ENCODE measurements around the gene CISD1.

The CISD1 gene

DNA sequence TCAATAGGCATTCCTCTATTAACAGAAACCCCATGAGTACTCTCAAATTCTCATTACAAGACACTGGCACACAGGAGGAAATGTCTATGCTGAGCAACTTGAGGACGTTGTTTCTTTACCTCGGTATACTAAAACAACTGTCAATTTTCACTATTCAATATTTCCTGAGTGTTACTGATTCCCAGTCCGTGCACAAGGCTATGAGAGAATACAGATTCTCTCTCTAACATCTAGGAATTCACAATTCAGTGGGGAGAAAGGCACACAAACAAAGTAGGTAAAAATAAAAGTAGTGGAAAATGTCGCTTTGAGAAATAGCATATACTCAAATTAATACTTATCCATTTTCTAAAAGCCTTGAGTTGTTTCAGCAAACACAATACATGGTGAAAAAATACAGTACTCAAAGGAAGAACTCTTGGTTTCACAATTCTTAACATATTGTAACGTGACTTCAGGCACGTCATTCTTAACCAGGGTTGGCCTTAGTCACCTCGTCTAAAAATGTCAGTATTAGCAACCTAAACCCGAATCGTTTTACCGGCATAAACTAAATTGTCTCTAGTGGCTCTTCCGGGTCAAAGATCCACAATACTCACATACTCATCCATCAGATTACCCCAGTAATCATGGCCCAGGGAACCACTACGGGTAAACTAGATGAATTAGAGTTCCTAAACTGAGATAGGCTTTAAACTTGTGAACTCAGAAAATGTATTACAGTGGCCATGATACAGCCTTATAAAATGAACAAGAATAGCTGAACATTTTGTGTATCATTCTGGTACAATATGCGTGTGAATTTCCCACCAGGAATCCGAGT, 2.7 kb upstream of the CISD1 start:
- DNase-seq (ENCODE audit: low spot score) = peak; percentile 64

DNA sequence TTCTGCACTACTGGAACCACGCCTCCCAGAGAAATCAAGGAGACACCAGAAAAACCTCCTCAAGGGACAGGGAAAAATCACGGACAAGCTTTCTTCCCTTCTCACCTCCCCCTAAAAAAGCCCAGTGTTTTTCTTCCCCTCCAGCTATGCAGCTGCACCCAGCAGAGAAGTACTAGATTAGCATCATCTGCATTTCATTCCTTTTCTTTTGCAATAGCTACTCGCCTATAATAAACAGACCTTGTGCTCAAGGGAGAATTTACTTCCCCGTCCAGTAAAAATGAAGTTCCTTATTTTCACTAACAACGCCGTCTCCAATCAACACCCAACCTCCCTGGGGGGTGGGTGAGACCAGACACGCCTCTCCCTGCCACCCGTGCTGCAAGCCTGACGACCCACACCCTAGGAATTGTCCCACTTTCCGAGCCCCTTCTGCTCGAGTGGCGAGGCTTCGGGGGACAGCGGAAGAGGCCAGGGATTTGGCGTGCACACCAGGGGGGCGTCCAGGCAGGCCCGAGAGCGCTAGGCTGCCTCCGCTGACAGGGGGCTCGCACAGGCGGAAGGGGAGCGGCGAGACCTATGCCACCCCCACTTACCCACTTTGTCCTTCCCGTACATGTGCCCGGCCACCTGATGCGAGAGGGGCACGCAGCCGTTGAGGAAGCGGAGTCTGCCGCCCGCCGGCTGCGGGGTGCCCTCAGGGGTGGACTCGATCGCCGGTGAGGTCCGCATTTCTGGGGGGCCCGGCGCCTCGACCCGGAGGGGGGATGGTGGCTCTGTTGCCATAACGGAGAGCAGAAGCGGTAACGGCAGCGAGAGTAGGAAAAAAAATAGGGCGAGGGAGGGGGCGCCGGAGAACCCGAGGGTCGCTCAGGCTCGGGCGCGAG, 1.9 kb upstream of the CISD1 start:
- peak; percentile 29 for DNase-seq (ENCODE audit: low spot score)

DNA sequence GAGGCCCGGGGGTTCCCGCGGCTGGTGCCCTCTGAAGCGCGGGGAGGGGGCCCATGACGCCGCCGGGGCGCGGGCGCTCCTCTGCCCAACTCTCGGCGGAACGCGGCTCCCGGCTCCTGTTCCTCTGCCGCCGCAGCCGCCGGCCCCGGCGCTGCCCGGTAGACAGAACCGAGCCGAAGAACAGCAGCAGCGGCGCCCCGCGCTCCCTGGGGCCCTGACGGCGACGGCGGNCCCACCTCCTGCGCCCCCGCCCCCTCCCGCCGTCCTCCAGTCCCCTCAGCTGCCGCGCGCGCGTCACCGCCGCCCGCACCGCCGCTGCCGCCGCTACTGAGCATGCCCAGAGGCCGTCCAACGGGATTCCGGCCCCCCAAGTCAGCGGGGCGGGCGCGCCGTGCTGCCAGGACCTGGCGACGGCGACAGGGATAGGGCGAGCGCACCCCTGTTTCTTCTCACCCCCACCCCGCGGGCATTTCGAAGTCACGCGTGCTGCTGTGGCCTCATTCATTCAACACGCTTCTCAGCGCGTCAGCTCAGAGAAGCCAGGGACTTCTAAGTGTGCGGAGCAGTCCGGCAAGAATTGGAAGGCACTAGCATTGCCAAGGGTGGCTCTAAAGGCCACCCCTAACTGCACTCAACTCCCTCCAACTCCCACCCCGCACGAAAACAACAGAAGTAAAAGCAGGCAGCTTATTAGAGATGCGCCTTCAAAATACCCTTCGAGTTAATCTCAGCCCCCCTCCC, 1.1 kb upstream of the CISD1 start, which contains the start of gene IPMK:
Gene IPMK, minus strand, starts transcription at position 182 of the 741 bp plus-strand sequence. CDS start 283 bp downstream, outside the sequence.
- peak; percentile 75 for DNase-seq (ENCODE audit: low spot score)

DNA sequence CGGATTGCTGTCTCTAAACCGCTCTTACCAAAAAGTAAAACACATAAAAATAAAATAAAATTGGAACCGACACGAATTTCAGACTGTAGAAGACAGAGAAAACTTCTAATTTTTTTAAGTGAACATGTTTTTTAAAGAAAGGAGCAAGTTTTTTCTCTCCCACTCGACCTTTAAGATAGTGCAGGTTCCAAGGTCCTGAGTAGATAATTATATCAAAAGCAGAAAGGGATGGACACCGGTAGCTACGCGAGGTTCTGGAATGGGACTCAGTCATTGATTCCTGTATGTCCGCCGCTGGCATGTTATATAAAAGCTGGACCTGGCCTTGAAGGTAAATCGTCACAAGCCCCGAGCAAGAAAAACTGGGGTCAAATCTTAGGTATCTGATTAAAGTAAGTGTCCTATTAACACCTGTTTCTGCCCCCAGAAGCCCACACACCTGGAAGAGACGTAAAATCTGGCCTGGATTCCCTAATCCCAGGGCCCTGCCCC, 462 bp upstream of the CISD1 start:
- DNase-seq (ENCODE audit: low spot score) = no peak

DNA sequence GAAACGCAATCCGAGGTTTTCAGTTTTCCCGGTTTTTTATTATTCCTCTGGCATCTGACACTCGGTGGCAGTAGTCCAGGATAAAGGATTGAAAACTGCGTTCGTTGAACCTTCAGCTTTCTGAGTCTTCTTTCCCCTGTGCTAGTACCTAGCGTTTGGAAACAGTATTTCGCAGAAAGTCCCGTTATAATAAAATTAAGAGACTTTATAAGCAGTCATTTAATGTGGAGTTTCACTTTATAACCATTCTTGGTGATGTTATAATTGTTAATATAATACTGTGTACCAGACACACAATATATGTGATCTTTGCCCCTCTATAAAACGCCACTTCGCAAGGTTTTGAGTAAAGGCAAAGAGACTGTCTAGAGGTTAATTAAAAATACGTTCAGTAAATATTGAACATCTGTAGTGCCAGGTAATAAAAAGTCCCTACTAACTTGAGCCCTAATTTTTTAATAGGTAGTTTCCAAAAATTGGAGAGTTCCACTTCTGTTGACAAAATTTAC, 874 bp downstream of the CISD1 start:
- no peak for DNase-seq (ENCODE audit: low spot score)

DNA sequence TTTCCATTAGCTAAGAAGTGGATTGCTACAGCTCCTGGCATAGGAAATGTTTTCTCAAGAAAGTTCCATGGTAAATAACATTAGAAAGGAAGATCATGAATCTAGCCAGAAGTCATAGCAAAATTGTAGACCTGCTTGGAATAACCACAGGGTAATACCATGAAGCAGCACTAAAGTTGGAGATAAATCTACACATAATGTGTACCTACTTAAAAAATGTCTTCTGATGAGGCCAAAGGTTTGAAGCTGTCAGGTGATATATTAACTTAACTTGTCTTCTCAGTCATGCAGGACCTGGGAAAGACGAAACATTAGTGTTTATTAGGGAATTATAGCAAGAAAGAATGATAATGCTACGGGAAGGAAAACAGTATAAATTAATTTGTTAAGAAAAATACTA, 6.3 kb downstream of the CISD1 start:
- DNase-seq (ENCODE audit: low spot score) = no peak

DNA sequence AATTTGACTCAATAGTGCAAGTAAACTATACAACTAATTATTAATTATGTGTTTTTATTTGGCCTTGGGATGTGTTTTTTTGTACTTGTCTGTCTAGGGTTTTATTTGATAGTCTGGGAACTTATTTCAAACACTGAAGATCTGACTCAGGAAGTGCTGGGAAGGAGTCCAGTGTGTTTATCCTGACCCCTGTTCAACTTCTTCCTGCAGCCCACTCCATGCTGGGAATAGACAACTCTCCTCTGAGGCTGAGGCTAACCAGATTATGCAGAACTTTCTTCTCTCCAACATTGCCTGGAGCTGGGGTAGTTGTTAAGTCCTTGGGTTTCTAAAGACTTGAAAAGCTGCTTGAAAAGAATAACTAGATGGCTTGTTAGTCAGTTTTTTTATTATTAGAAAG, 6.9 kb downstream of the CISD1 start:
- DNase-seq (ENCODE audit: low spot score) = no peak

DNA sequence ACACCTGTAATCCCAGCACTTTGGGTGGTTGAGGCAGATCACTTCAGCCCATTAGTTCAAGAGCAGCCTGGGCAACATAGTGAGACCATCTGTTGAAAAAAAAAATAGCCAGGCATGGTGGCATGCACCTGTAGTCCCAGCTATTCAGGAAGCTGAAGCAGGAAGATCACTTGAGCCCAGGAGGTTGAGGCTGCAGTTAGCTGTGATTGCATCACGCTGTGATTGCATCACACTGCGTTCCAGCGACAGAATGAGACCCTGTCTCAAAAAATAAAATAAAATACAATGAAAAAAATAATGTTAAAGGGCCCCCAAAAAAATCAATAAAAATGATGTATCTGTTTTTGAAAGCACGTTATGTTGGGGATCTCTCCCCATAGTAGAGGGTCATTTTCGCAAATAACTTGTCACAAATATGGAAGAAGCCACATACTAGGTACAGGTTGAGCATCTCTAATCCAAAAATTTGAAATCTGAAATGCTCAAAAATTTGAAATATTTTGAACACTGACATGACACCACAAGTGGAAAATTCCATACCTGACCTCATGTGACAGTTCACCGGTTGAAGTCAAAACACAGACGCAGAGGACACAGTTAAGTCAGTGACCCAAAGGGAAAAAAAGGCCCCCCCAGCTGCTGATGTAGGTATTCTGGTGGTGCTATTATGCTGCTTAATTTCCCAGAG, 9.5 kb downstream of the CISD1 start:
- no peak for DNase-seq (ENCODE audit: low spot score)

DNA sequence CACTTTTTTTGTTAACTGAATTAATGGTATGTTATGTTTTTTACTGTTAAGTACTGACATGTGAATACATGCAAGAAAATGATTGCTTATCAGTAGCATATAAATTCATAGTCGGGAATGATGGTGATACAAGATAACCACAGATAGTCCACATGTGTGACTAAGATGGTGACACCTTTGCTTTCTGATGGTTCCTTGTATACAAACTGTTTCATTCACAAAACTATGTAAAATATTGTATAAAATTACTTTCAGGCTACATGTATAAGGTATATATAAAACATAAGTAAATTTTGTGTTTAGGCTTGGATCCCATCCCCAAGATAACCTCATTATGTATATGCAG, 10.0 kb downstream of the CISD1 start:
- DNase-seq (ENCODE audit: low spot score) = no peak

DNA sequence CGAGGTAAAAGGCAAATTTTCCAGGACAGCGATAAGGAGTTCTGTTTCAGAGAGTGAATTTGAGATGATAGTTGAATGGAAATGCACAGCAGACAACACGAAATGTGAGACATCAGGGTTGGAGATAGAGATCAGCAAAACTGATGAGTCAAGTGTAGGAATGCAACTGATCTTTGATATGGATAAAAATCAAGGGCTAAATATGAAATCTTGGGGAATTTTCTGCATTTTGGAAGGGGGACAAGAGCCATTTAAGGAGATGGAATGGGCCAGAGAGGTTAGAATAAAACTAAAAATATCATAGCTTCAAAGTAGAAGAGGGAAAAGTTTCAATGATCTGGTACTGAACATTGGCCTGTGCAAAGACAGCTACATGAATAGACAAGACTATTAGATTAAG, 11.5 kb downstream of the CISD1 start:
- DNase-seq (ENCODE audit: low spot score) = no peak

DNA sequence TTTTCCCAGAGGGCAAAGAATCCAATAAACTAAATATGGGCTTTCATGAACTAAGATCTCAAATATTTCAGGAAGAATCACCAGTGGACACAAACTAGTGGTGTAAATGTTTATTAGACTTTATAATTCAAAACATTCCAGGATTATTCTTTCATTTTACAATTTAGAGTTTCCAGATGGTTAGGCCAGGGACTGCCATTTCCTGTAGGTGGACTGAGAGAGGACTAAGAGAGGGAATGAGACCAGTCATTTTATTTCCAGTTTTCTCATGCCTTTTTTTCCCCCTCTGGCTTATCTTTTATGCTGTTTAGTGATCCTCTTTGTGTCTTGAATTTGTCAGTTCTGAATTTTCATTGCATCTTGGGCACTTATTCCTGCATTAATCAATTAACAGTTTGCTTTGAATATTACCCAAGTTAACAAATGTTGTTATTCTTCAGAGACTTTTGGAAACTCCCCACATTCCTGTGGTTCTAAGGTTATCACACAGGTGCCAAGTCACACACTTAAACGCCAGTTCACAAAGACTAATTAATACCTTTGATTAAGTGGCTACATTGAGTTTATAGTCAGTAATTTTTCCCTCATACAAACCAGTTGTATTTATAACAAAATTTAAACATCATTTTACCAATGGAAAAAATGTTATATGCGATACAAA, 12.3 kb downstream of the CISD1 start:
- no peak for DNase-seq (ENCODE audit: low spot score)

DNA sequence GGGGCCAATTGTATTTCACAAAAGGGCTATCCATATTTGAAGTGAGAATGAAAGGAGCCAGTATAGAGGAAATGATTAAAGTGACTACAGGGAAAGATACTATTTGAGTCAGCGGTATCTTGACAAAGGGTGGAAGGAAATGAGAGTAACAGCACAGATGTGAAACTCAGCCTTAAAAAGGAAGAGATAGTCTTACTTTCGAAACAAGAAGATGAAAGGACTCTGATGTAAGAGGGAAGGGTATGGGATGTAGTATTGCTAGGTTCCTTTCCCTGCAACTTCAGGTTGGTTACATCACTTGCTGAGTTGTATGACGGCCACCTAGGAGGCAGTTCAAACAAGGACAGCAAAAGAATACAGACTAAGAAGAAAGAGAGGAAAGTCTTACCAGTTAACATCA, 13.7 kb downstream of the CISD1 start:
- DNase-seq (ENCODE audit: low spot score) = peak; percentile 87

DNA sequence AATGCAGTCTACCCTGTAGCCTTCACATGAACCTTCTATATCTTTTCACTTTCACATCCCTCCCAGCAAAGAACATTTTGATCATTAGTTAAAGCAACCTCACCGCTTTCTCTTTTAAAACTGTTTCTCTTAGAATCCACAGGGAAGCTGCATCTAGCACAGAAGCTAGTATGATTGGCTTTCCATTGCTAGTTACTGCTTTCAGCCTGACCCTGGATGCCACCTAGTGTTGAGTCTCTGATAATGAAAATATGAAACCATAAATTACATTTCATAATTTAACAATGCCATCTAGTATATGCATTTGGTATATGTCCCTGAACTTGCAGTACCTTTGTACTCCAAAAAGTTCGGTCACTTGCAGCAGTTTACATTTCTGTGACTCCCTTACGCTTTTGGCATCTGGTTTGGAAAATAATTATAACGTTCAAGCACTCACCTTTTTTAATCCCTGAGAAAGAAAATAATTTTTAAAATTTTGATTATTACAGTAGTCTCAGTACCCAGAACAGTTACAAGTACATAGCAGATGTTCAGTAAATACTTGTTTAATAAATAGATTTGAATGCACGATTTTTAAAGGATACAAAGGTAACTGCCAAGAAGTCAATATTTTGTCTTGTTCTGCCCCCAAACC, 22.7 kb downstream of the CISD1 start:
- peak; percentile 77 for DNase-seq (ENCODE audit: low spot score)

DNA sequence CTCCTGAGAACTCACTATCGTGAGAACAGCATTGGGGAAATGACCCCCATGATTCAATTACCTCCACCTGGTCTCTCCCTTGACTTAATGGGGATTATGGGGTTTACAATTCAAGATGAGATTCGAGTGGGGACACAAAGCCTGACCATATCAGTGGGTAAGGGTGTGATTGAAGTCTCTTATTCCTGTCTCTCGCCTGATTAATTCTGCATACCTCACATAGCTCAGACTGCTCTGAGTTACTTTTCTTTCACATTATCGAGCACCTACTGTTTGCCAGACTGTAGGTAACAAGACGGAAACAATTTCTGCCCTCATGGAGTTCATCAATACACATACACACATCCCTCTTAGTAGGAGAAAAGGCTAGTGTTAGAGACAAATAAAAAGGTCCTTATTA, 25.0 kb downstream of the CISD1 start:
- DNase-seq (ENCODE audit: low spot score) = no peak

DNA sequence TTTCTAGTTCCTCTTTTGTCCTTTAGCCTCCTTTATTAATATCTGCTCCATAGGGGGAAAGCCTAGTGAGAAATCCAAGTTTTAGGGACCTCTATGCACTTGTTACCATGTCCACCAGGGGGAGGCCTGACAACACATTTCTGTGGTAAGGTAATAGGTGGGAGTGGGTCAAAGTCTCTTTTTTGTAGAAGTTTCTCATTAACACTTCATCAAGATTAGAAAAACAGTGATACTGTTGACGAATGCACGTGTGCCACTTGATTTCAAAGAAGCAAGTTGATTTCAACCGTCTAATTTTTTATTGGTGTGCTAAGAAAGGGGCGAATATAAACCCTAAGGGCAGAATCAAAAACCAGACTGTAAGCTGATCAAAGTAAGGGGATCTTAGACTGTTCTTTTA, 30.6 kb downstream of the CISD1 start:
- DNase-seq (ENCODE audit: low spot score) = peak; percentile 40

DNA sequence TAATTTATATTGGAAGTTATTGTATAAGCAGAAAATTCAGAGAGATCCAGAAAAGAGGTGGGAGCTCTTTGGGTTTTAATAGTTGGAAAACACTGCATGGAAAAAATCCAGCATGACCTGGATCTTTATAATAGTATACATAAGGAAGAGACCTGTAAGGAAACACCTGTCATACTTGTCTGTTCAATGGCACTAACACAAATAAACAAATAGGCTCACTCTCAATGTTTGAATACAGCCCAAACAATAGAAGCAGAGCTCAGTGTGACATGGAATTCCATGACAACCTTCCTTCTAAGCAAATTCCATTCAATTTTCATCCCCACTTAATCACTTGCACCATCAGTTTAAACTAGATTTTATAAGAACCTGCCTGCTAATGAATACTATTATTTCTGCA, 31.7 kb downstream of the CISD1 start:
- DNase-seq (ENCODE audit: low spot score) = no peak

DNA sequence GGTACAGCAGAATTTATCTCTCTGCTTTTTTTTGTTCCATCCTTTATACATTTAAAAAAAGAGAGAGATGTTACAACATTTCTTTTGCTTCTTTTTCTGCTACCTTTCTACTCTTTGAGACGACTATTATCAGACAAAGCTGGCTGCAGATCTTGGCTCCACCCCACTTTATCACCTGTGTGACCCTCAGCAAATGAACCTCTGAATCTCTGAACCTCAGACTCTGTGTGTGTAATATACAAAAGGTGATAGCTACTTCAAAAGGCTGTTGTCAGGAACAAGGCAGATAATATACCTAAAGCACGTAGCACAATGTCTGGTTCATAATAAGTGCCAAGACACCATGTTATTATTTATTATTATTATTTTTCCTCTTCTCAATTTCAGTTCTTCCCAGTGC, 33.3 kb downstream of the CISD1 start:
- DNase-seq (ENCODE audit: low spot score) = no peak

DNA sequence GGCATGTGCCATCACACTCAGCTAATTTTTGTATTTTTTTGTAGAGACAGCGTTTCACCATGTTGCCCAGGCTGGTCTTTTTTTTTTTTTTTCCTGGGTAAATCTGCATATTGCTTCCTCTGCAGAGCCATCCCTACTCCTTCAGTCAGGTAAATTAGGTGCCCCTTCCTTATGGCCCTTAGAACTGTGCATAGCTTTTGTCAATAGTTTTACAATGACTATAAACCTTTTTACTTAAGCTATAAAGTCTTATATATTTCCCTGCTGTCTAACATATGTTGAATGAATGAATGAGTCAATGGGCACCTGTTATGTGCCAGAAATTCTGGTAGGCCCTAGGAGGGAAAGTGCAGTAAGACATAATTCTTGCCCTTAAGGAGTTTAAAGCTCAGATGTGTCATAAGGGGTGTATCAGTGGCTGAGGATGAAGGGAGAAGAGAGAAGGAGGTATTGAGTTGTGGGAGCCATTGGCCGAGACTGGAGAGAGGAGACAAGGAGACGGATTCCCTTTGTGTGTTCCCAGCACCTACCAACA, 35.2 kb downstream of the CISD1 start:
- DNase-seq (ENCODE audit: low spot score) = no peak

DNA sequence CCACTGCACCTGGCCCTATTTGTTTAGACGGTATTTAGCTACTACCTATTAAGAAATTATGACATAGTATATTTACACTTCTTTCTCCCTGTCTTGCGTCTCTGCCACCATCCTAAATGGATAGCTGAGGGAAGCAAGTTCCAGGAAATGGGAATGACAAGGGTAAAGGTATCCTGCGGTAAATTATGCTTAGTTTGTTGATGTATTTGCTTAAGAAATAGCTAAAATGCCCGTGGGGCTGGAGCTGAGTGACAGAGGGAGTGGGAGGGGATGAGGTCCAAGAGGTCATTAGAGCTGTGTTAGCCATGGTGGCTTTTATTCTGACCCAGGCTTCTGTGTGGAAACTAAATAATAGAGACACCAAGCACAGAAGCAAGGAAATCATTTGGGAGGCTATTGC, 36.9 kb downstream of the CISD1 start:
- no peak for DNase-seq (ENCODE audit: low spot score)

DNA sequence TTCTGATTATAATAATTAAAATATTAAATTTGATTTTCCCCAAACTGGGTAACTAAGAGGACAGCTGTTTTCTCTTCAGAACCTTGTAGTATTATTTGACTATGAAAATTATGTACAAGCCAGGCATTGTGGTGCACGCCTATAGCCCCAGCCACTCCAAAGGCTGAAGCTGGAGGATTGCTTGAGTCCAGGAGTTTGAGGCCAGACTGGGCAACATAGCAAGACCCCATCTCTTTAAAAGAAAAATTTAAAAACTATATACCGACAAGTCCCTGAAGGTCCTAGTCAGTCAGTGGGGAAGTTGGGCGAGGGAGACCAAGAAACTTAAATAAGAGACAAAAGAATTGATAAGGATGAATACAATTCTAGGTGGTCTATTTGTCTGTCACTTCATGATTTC, 38.7 kb downstream of the CISD1 start:
- DNase-seq (ENCODE audit: low spot score) = no peak

Data from kidney capillary endothelial cell (primary cell).